ENCODE measurements around the gene TIMM44.
"Not testable (repeated sequence)": the region's sequence is repeated elsewhere in the genome, so short reads cannot be mapped to it uniquely, and the experiment has no call there.

TIMM44 gene

DNA sequence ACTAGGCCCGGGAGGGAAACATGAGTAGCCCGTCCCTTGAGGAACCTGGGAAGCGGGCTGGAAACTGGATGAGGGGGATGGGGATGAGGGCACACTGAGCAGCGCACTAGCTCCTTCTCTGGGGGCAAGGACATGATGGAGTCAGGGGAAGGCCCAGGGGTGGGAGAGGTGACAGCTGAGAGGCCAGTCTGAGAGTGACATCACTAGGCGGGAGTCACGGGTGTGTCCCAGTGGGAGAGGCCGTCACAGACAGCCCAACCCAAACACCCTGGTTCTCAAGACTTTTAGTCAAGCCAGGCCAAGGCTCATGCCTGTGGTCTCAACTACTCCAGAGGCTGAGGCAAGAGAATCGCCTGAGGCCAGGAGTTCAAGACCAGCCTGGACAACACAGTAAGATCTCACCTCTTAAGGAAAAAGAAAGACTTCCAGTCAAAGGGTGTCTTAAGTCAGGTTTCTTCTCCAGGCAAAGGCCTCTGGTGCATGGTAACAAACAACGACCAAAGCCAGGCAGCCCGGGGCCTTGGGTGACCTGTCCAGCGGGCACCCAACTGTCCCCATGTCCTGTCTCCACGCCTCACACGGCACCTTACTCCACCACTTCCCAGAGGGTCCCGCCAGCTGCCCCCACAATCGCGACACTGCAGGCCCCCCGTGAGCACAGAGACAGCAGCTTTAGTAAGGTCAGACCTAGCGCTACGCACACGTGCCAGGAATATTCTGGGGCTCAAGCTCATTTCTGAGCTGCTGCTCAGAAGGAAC, 25.5 kb upstream of the TIMM44 start:
- Mint-ChIP-seq H3K4me1 (ENCODE audit: low read depth) (no peaks in the 10 kb centered on the region), H3K27ac (no peak overlapping the region), H3K4me3 (no peak overlapping the region), H3K27me3 (no peaks in the 10 kb centered on the region), H3K9me3 (no peaks in the 10 kb centered on the region), H3K36me3 (ENCODE audit: low read depth) (peaks cover 94% of the 10 kb centered on the region)
- intact Hi-C loops (cut with micrococcal nuclease), result no loop called here

DNA sequence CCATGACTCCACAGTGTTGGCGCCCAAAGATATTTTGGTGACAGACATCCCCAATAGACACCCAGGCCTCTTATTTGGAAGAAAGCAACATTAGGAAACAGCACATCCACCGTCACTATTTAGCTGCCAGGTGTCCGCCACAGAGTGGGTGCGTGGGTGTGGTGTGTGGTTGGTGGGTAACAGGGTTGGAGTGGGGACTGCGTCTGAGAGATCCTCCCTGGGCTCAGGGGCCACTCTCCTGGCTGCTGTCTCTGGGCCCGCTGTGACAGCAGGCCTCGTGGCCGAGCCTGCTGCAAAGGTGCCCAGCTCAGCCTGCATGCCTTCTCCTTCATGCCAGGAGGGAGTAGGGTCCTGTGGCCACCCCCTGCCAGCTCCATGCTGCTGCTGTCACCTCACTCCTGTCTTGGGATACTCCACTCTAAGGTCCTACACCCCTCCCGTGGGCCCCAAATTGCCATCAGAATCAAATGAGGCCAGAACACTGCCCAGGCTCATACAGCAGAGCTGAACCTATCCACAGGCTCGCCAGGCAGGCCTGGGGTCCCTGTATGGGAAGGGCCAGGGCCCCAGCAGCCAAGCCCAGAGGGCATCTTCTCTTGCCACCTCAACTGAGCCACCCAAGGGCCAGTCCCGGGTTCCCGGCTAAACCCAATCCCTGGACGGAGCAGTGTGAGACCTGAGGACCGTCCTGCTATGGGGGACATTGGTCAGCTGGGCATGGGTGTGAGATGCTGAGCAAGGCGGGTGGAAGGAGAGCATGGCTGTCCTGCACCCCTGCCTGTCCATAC, 24.7 kb upstream of the TIMM44 start:
- H3K36me3 Mint-ChIP-seq (ENCODE audit: low read depth), result peaks cover 94% of the 10 kb centered on the region
- H3K9me3 Mint-ChIP-seq, result no peaks in the 10 kb centered on the region
- no peak overlapping the region for H3K27ac Mint-ChIP-seq
- intact Hi-C loops (cut with micrococcal nuclease), result no loop called here
- H3K27me3 Mint-ChIP-seq, result no peaks in the 10 kb centered on the region
- H3K4me3 Mint-ChIP-seq, result no peak overlapping the region
- no peaks in the 10 kb centered on the region for H3K4me1 Mint-ChIP-seq (ENCODE audit: low read depth)

DNA sequence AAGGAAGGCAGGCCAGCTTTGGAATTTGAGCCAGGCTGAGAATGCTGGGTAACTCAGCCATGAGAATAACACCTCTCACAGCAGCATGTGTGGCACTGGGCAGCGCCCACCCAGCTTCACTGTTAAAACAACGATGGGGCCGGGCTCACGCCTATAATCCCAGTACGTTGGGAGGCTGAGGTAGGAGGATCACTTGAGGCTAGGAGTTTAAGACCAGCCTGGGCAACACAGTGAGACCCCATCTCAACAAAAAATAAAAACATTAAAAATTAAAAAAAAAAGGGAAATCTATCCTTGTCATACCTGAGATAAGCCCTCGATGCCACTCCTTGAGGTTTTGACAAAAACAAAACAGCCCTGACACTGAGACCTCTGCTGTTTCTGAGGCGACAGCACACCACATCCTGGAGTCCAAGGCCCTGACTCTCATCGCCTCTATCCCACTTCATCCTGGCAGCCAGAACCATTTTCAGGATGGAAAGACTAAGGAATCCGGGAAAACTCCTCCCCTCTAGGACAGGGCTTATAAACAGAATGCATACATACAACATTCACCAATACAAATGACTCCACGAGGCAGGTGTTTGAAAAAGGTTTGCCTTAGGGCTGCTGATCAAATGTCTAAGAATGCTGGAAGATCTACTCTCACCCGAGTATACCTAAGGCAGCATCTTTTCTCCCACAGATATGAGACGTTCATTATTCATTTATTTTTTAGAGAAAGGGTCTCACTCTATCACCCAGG, 22.6 kb upstream of the TIMM44 start:
- Mint-ChIP-seq H3K4me1 (ENCODE audit: low read depth) (no peaks in the 10 kb centered on the region), H3K36me3 (ENCODE audit: low read depth) (peaks cover 94% of the 10 kb centered on the region), H3K9me3 (no peaks in the 10 kb centered on the region), H3K27ac (no peak overlapping the region), H3K27me3 (no peaks in the 10 kb centered on the region), H3K4me3 (no peak overlapping the region)
- intact Hi-C loops (cut with micrococcal nuclease), result no loop called here

DNA sequence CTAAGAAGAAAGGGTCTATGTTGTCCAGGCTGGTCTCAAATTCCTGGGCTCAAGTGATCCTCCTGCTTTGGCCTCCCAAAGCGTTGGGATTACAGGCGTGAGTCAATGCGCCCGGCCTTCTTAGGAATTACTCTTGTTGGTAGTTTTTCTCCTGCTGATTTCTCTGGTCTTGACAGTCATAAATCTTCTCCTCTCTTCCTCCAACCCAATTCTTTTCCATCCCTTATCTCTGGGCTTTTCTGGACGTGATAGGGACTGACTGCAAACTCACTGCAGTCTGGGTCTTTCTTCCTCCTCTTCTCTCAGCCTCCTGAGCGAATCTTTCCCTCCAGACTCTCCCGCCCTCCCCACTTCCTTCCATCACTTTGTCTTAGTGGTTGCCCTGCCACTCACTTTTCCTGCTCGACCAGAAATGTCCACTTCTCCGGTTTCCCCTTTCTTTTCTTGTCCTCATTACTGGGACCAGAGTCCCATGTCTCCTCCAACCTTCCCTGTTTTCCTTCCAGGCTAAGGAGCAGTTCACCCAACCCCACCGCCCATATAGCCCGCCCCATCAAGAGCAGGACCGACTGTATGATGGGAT, 21.9 kb upstream of the TIMM44 start:
- Mint-ChIP-seq H3K27ac (no peak overlapping the region), H3K27me3 (no peaks in the 10 kb centered on the region), H3K4me1 (ENCODE audit: low read depth) (no peaks in the 10 kb centered on the region), H3K9me3 (no peaks in the 10 kb centered on the region), H3K4me3 (no peak overlapping the region), H3K36me3 (ENCODE audit: low read depth) (peaks cover 91% of the 10 kb centered on the region)
- intact Hi-C loops (cut with micrococcal nuclease), result no loop called here

DNA sequence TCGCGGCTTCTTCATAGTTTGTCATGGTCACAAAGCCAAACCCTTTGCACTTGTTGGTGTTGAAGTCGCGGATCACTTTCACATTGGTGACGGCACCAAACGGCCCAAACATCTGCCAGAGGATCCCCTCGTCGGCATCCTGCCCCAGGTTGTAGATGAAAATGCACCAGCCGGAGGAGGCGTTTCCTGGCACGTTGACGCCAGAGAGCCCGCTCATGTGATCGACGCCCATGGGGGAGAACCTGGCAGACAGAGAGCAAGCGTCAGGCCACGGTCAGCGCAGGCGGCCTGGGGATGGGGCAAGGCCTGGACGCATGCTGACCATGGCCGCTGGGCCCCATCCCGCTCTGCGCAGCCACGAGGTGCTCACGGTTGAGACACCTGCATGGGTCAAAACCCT, 20.1 kb upstream of the TIMM44 start:
- no peaks in the 10 kb centered on the region for H3K27me3 Mint-ChIP-seq
- H3K27ac Mint-ChIP-seq, result no peak overlapping the region
- intact Hi-C loops (cut with micrococcal nuclease), result no loop called here
- no peaks in the 10 kb centered on the region for H3K9me3 Mint-ChIP-seq
- H3K4me1 Mint-ChIP-seq (ENCODE audit: low read depth), result no peaks in the 10 kb centered on the region
- peaks cover 89% of the 10 kb centered on the region for H3K36me3 Mint-ChIP-seq (ENCODE audit: low read depth)
- H3K4me3 Mint-ChIP-seq, result no peak overlapping the region

DNA sequence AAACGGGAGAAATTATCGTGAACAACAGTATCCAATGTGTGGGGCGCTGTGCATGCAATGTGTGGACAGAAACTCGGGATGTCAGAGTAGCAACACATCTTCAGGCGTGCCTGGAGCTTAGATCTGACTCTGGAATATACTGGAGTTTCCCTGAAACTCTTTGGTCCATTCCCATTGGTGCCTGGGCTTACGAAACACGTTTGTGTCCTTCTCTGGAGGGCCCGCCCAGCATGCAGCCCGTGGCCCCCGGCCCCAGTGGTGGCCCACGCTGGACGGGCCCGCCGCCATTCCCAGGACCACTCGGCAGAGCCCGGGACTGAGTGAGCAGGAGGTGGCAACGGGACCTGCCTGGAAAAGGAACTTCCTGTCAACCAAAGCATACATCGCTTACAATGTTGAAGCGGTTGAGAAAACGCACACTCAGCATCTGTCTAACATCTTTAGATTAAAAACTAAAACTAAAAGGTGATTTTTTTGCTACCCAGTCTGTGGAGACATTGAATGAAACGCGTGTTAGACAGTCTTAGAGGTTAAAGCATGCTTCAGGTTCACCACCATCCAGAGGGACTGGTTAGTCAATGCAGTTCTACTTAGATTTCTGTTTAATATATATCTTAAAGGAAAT, 19.3 kb upstream of the TIMM44 start:
- Mint-ChIP-seq H3K27ac (no peak overlapping the region), H3K4me3 (no peak overlapping the region), H3K4me1 (ENCODE audit: low read depth) (no peaks in the 10 kb centered on the region), H3K36me3 (ENCODE audit: low read depth) (peaks cover 89% of the 10 kb centered on the region), H3K9me3 (no peaks in the 10 kb centered on the region), H3K27me3 (no peaks in the 10 kb centered on the region)
- intact Hi-C loops (cut with micrococcal nuclease), result no loop called here

DNA sequence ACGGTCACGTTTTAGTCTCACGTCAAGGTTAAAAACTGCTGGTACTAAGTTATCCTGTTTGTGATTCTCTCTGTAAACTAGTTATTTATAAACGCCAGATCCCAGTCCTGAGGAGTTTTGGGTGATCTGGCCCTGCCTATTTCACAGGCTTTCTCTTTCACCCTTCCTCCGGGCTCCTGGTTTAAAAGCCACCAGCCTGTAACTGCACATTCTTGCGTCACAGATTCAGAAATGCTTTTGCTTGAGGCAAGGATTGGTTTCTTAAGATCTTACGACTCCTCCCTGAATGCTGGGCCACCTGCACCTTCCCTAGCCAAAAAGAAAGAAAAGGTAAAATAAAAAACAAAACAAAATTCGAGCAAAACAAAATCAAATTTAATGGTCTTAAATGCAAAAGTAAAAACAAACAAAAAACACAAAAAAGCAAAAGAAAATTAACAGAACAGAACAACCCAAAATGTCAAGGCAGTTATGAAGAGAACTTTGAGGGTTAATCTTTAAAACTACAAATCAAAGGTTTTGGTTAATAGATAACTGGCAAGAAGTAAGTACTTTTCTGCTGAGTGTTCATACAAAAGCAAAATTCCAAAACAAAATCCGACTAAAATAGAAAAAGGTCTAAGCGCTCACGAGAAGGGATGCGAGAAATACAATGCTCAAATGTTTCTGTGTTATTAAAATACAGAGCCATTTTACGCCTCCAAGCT, 18.6 kb upstream of the TIMM44 start:
- H3K4me3 Mint-ChIP-seq, result no peak overlapping the region
- H3K27ac Mint-ChIP-seq, result no peak overlapping the region
- H3K9me3 Mint-ChIP-seq, result no peaks in the 10 kb centered on the region
- H3K27me3 Mint-ChIP-seq, result no peaks in the 10 kb centered on the region
- H3K36me3 Mint-ChIP-seq (ENCODE audit: low read depth), result peaks cover 89% of the 10 kb centered on the region
- no peaks in the 10 kb centered on the region for H3K4me1 Mint-ChIP-seq (ENCODE audit: low read depth)
- intact Hi-C loops (cut with micrococcal nuclease), result no loop called here

DNA sequence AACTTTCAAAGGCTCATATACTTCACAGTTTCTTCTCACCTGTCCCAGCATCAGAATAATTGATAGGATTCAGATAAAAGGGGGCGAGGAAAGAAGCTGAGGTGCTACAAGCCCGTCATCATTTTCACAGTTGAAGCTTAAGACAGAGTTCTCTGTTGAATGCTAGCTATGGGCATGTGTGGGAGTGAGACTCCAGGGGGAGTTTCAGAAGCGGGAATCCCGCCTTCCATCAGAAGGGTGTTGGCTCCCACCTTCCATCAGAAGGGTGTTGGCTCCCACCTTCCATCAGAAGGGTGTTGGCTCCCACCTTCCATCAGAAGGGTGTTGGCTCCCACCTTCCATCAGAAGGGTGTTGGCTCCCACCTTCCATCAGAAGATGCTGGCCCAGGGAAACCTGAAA, 17.6 kb upstream of the TIMM44 start:
- H3K27me3 Mint-ChIP-seq; H3K4me3 Mint-ChIP-seq; intact Hi-C loops (cut with micrococcal nuclease); H3K9me3 Mint-ChIP-seq; H3K27ac Mint-ChIP-seq; H3K4me1 Mint-ChIP-seq (ENCODE audit: low read depth): not testable (repeated sequence)
- H3K36me3 Mint-ChIP-seq (ENCODE audit: low read depth), result peaks cover 86% of the 10 kb centered on the region

DNA sequence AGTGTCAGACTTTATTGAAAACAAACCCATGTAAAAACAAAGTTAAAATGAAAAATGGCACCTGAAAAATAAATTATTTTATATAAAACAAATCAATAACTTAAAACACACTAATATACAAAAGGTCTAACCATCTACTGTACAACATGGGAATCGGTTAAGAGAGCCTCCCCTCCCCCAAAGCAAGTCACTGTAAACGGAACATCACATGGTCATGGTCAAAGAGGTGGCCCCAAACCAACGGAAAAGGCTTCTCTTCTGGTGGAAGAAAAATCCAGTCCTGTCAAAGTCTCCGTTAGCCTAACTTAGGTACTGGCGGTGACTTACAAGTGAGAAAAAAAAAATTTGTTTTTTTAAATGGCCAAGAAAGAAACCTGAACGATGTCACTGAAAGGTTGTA, 15.7 kb upstream of the TIMM44 start:
- no peak overlapping the region for H3K4me3 Mint-ChIP-seq
- intact Hi-C loops (cut with micrococcal nuclease), result no loop called here
- no peak overlapping the region for H3K27ac Mint-ChIP-seq
- peaks cover 69% of the 10 kb centered on the region for H3K36me3 Mint-ChIP-seq (ENCODE audit: low read depth)
- H3K9me3 Mint-ChIP-seq, result no peaks in the 10 kb centered on the region
- no peaks in the 10 kb centered on the region for H3K27me3 Mint-ChIP-seq
- no peaks in the 10 kb centered on the region for H3K4me1 Mint-ChIP-seq (ENCODE audit: low read depth)

DNA sequence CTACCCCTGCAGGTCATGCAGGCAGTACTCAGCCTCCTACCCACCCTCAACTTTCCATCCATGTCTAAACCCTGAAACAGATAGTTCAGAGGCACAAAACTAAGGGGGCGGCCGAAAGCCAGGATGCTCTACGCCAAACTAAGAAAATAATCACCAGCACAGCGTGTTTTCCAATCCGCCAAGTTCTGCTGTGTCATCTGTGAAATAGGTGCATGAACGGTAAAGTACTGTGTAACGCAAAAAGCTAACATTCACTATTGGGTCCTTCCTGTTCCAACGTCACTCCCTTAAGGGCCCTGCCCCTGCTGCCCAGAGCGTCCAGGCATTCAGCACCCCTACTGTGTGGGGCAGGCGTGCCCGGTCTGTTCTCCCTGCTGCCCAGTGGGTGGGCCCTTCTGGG, 12.2 kb upstream of the TIMM44 start:
- Mint-ChIP-seq H3K4me3 (no peak overlapping the region), H3K9me3 (no peaks in the 10 kb centered on the region)

DNA sequence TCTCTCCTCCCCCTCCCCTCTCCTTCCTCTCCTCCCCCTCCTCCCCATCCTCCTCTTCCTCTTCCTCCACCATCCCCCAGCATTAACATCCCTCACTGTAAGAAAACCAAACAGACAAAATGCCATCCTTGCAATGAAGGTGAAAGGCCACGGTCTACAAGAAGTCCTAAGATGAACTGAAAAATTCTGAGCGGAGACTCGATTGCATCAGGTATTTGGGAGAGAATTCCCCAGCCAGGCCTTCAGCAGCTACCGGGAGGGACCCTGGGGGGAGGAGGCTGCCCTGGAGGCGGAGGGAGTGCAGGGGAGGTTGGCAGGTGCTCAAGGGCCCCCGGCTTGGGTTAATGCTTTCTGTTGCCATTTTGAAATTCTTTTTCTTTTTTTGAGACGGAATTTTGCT, 10.1 kb upstream of the TIMM44 start:
- intact Hi-C loops (cut with micrococcal nuclease), result no loop called here
- H3K4me1 Mint-ChIP-seq (ENCODE audit: low read depth), result peaks cover 26% of the 10 kb centered on the region
- H3K4me3 Mint-ChIP-seq, result no peak overlapping the region

More for the DNA sequence above, 12.2 kb upstream of the TIMM44 start:
- intact Hi-C loops (cut with micrococcal nuclease), result no loop called here
- Mint-ChIP-seq H3K27me3 (no peaks in the 10 kb centered on the region), H3K4me1 (ENCODE audit: low read depth) (peaks cover 26% of the 10 kb centered on the region), H3K36me3 (ENCODE audit: low read depth) (peaks cover 36% of the 10 kb centered on the region), H3K27ac (no peak overlapping the region)

DNA sequence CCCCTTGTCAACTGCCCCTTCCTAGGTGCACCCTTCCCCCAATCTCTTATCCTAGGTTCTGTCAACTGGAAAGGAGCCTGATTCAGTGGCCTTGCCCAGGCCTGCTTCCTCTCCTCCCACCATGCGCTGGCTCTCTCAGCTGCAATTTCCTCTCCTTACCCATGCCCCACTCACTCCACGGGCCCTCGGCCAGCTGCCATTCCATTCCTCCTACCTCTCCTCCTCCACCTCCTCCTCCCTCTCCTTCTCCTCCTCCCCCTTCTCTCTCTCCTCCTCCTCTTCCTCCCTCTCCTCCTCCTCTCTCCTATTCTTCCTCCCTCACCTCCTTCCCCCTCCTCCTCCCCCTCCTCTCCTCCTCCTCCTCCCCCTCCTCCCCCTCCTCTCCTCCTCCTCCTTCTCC, 9.6 kb upstream of the TIMM44 start:
- no peaks in the 10 kb centered on the region for H3K27me3 Mint-ChIP-seq
- no peak overlapping the region for H3K4me3 Mint-ChIP-seq
- H3K4me1 Mint-ChIP-seq (ENCODE audit: low read depth), result peaks cover 26% of the 10 kb centered on the region
- intact Hi-C loops (cut with micrococcal nuclease), result no loop called here
- no peak overlapping the region for H3K27ac Mint-ChIP-seq
- no peaks in the 10 kb centered on the region for H3K9me3 Mint-ChIP-seq
- peaks cover 17% of the 10 kb centered on the region for H3K36me3 Mint-ChIP-seq (ENCODE audit: low read depth)

More for the DNA sequence above, 10.1 kb upstream of the TIMM44 start:
- Mint-ChIP-seq H3K36me3 (ENCODE audit: low read depth) (peaks cover 22% of the 10 kb centered on the region), H3K9me3 (no peaks in the 10 kb centered on the region), H3K27me3 (no peaks in the 10 kb centered on the region), H3K27ac (no peak overlapping the region)

DNA sequence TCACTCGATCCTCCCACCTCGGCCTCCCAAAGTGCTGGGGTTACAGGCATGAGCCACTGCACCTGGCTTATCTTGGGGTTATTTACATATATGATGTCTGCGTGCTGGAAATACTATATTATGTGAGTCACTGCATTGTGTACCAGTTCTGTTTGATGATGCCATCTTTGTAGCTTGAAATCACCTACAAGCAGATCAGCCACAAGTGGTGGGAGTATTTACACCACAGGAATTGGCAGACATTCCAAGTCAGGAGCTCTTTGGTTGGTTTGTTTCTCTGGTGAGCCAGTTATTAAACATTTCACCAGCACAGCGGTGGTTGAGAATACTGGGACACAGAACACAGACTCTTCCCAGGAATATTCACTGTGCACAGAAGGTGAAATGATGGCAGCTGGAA, 4.5 kb upstream of the TIMM44 start:
- Mint-ChIP-seq H3K9me3 (no peaks in the 10 kb centered on the region), H3K4me1 (ENCODE audit: low read depth) (peaks cover 32% of the 10 kb centered on the region), H3K4me3 (no peak overlapping the region), H3K27me3 (no peaks in the 10 kb centered on the region), H3K36me3 (ENCODE audit: low read depth) (peaks cover 12% of the 10 kb centered on the region), H3K27ac (no peak overlapping the region)
- intact Hi-C loops (cut with micrococcal nuclease), result no loop called here

Data from dendritic cell treated with granulocyte-macrophage colony-stimulating factor and Interleukin-4, amounts not matched to agents 40 ng/mL and 50 ng/mL, for 4 days (primary cell).